GM12878 (cell line): ENCODE measurements around the gene HHLA2. TPM values are rescaled to one million over a fixed set of nuclear protein-coding genes. Genes with fewer than 3 reads are reported as not detected.

Experiments
- BCL11A ChIP-seq: IDR thresholded peaks from 2 replicates; pipeline ENCODE4 v1.6.1; 2011; ENCODE audit warnings: low read depth, low read length
- BRCA1 ChIP-seq: IDR thresholded peaks from 2 replicates; pipeline ENCODE4 v1.6.1; 2011; ENCODE audit warnings: low read depth, low read length, improper control_type of control experiment
- CBFB ChIP-seq: IDR thresholded peaks from 2 replicates; pipeline ENCODE4 v1.6.1; 2016; ENCODE audit warnings: antibody characterized with exemption, low read depth
- CBX5 ChIP-seq: sonication (generic); IDR thresholded peaks from 2 replicates; pipeline ENCODE4 v1.6.1; 2016; ENCODE audit warnings: low read depth, moderate library complexity, mild to moderate bottlenecking, inconsistent platforms
- HDAC2 ChIP-seq: fragments of 200-600 bp; sonication (generic); IDR thresholded peaks from 2 replicates; pipeline ENCODE4 v1.6.1; 2017
- HDGF ChIP-seq: fragments of 450-650 bp; IDR thresholded peaks from 2 replicates; pipeline ENCODE4 v1.6.1; 2016; ENCODE audit warnings: antibody characterized with exemption
- MYB ChIP-seq: fragments of 150-350 bp; IDR thresholded peaks from 2 replicates; pipeline ENCODE4 v1.6.1; 2014; ENCODE audit warnings: mild to moderate bottlenecking, low read depth, low read length, borderline replicate concordance
- NFYB ChIP-seq: IDR thresholded peaks from 2 replicates; pipeline ENCODE4 v1.6.1; 2011; ENCODE audit warnings: low read depth, mild to moderate bottlenecking, low read length, improper control_type of control experiment, moderate library complexity; ENCODE audit not compliant: insufficient read depth
- NR2C1 ChIP-seq: fragments of 450-650 bp; IDR thresholded peaks from 2 replicates; pipeline ENCODE4 v1.6.1; 2017; ENCODE audit warnings: antibody characterized with exemption, mild to moderate bottlenecking, moderate library complexity
- POLR2A ChIP-seq: IDR thresholded peaks from 2 replicates; pipeline ENCODE4 v1.6.1; 2011; ENCODE audit warnings: low read depth, mild to moderate bottlenecking, low read length
- RUNX3 ChIP-seq: IDR thresholded peaks from 2 replicates; pipeline ENCODE4 v1.6.1; 2012; ENCODE audit warnings: low read length, inconsistent platforms
- SIX5 ChIP-seq: IDR thresholded peaks from 2 replicates; pipeline ENCODE4 v1.6.1; 2011; ENCODE audit warnings: mild to moderate bottlenecking, low read depth, low read length, moderate library complexity; ENCODE audit not compliant: severe bottlenecking
- SREBF1 ChIP-seq: IDR thresholded peaks from 2 replicates; pipeline ENCODE4 v1.6.1; 2012; ENCODE audit warnings: mild to moderate bottlenecking, low read length
- TBL1XR1 ChIP-seq: IDR thresholded peaks from 2 replicates; pipeline ENCODE4 v1.6.1; 2012; ENCODE audit warnings: low read depth, low read length, improper control_type of control experiment
- ZNF384 ChIP-seq: IDR thresholded peaks from 2 replicates; pipeline ENCODE4 v1.6.1; 2012; ENCODE audit warnings: low read depth, mild to moderate bottlenecking, low read length, improper control_type of control experiment, borderline replicate concordance
- polyA plus RNA-seq, 11 experiments: library from polyadenylated mRNA; depleted of rRNA in 4 of 11; unstranded in 6 of 11; stranded (reverse) in 5 of 11; fragments of >200 nt; fragmentation: Nextera tagmentation in 4 of 11; fragmentation: Illumina TruSeq in 1 of 11; extraction: Ambion mirVana in 4 of 11; extraction: Trizol in 1 of 11; gene quantifications; 1 replicate in 1 of 11; 2 replicates in 10 of 11; pipeline versions ENCODE4 v1.2.1 to v1.2.3, GENCODE V29; 2011 to 2016; ENCODE audit warnings: inconsistent platforms in 2 of 11, missing spikeins in 2 of 11, low read depth in 1 of 11
- total RNA-seq, 4 experiments: library from RNA; depleted of rRNA in 3 of 4; stranded (reverse); fragments of >200 nt in 3 of 4; fragmentation: Illumina TruSeq in 1 of 4; extraction: Trizol in 1 of 4; gene quantifications; 2 replicates each; pipeline versions ENCODE4 v1.2.1 to v1.2.3, GENCODE V29; 2013 to 2021
- TF ChIP-seq, protein P1 (sequence below): fragments of 450-650 bp; IDR thresholded peaks from 2 replicates; pipeline ENCODE4 v1.6.1; 2014; ENCODE audit warnings: mild to moderate bottlenecking
- TF ChIP-seq, protein P2 (sequence below): IDR thresholded peaks from 2 replicates; pipeline ENCODE4 v1.6.1; 2012; ENCODE audit warnings: low read depth, low read length, improper control_type of control experiment
- TF ChIP-seq, protein P3 (sequence below): fragments of 450-650 bp; IDR thresholded peaks from 2 replicates; pipeline ENCODE4 v1.6.1; 2018; ENCODE audit warnings: mild to moderate bottlenecking, low read depth, moderate library complexity; ENCODE audit not compliant: partially characterized antibody
- TF ChIP-seq, protein P4 (sequence below): fragments of 450-650 bp; IDR thresholded peaks from 2 replicates; pipeline ENCODE4 v1.6.1; 2017; ENCODE audit warnings: mild to moderate bottlenecking

HHLA2 gene
- total and polyA plus RNA-seq, 10 of the 15 experiments (the other 5 are each of a cell fraction or from before 2014, with no cell fraction given), result 0.11 to 1.3 (median 0.28) TPM; not detected in 1

DNA sequence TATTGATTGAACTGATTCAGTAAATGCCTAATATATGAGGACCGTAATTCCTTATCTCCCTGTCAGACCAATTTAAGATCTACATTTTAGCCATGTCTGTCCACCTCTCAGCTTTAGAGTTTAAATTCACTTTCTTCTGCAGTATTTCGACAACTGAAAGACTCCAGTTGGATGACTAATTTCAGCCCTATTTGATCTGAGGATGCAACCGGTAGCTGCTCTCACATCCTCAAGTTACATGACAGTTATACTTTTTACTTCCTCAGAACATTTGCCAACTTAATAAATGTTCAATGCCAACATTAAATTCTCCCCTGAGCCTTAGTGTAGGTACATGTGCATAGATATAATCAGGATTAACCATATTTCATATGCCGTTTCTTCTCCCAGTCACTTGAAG, 2.5 kb upstream of the HHLA2 start (continued):
- TF ChIP-seq TBL1XR1 (no peak), RUNX3 (peak; percentile 73), SIX5 (no peak), CBFB (no peak), HDGF (no peak), POLR2A (no peak), HDAC2 (no peak), BRCA1 (no peak), CBX5 (no peak), NR2C1 (no peak), SREBF1 (no peak), MYB (no peak), NFYB (no peak), BCL11A (peak; percentile 83), ZNF384 (no peak)
- TF ChIP-seq, protein P1, sequence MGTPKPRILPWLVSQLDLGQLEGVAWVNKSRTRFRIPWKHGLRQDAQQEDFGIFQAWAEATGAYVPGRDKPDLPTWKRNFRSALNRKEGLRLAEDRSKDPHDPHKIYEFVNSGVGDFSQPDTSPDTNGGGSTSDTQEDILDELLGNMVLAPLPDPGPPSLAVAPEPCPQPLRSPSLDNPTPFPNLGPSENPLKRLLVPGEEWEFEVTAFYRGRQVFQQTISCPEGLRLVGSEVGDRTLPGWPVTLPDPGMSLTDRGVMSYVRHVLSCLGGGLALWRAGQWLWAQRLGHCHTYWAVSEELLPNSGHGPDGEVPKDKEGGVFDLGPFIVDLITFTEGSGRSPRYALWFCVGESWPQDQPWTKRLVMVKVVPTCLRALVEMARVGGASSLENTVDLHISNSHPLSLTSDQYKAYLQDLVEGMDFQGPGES, result no peak
- TF ChIP-seq, protein P2, sequence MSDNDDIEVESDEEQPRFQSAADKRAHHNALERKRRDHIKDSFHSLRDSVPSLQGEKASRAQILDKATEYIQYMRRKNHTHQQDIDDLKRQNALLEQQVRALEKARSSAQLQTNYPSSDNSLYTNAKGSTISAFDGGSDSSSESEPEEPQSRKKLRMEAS, result no peak
- TF ChIP-seq, protein P3, sequence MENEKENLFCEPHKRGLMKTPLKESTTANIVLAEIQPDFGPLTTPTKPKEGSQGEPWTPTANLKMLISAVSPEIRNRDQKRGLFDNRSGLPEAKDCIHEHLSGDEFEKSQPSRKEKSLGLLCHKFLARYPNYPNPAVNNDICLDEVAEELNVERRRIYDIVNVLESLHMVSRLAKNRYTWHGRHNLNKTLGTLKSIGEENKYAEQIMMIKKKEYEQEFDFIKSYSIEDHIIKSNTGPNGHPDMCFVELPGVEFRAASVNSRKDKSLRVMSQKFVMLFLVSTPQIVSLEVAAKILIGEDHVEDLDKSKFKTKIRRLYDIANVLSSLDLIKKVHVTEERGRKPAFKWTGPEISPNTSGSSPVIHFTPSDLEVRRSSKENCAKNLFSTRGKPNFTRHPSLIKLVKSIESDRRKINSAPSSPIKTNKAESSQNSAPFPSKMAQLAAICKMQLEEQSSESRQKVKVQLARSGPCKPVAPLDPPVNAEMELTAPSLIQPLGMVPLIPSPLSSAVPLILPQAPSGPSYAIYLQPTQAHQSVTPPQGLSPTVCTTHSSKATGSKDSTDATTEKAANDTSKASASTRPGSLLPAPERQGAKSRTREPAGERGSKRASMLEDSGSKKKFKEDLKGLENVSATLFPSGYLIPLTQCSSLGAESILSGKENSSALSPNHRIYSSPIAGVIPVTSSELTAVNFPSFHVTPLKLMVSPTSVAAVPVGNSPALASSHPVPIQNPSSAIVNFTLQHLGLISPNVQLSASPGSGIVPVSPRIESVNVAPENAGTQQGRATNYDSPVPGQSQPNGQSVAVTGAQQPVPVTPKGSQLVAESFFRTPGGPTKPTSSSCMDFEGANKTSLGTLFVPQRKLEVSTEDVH, result no peak
- TF ChIP-seq, protein P4, sequence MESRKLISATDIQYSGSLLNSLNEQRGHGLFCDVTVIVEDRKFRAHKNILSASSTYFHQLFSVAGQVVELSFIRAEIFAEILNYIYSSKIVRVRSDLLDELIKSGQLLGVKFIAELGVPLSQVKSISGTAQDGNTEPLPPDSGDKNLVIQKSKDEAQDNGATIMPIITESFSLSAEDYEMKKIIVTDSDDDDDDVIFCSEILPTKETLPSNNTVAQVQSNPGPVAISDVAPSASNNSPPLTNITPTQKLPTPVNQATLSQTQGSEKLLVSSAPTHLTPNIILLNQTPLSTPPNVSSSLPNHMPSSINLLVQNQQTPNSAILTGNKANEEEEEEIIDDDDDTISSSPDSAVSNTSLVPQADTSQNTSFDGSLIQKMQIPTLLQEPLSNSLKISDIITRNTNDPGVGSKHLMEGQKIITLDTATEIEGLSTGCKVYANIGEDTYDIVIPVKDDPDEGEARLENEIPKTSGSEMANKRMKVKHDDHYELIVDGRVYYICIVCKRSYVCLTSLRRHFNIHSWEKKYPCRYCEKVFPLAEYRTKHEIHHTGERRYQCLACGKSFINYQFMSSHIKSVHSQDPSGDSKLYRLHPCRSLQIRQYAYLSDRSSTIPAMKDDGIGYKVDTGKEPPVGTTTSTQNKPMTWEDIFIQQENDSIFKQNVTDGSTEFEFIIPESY, result no peak
- TF ChIP-seq, all 136 proteins: peak for 23
